GM12891 (cell line): ENCODE results near the gene DPH1.

ENCODE experiments used
- PAX5 ChIP-seq: IDR thresholded peaks from 2 replicates; pipeline ENCODE4 v1.6.1; 2011; ENCODE audit warnings: low read length, moderate library complexity, mild to moderate bottlenecking; ENCODE audit not compliant: insufficient read depth, severe bottlenecking
- POLR2A ChIP-seq: IDR thresholded peaks from 2 replicates; pipeline ENCODE4 v1.6.1; 2011; ENCODE audit warnings: low read depth, low read length, control low read depth
- POLR2AphosphoS5 ChIP-seq: IDR thresholded peaks from 2 replicates; pipeline ENCODE4 v1.6.1; 2011; ENCODE audit warnings: low read depth, low read length, control low read depth
- POU2F2 ChIP-seq: IDR thresholded peaks from 2 replicates; pipeline ENCODE4 v1.6.1; 2011; ENCODE audit warnings: low read depth, mild to moderate bottlenecking, control low read depth, low read length, moderate library complexity
- SPI1 ChIP-seq: IDR thresholded peaks from 2 replicates; pipeline ENCODE4 v1.6.1; 2011; ENCODE audit warnings: low read depth, low read length, control low read depth
- TAF1 ChIP-seq: IDR thresholded peaks from 2 replicates; pipeline ENCODE4 v1.6.1; 2011; ENCODE audit warnings: low read depth, low read length, control low read depth

GRCh38 chr17:1995907-1996799 is 33.8 kb upstream of the DPH1 start:
- TF ChIP-seq POLR2A (no peak), POLR2AphosphoS5 (no peak), SPI1 (no peak), TAF1 (no peak), PAX5 (no peak), POU2F2 (no peak)
